GM12873 (cell line): ENCODE measurements around the gene DLST.

Experiments
- CTCF ChIP-seq: IDR thresholded peaks from 2 replicates; pipeline ENCODE4 v1.5.1; 2012; ENCODE audit warnings: low read depth, mild to moderate bottlenecking, moderate library complexity, low read length, control low read depth; ENCODE audit not compliant: insufficient read depth; ENCODE audit errors: missing control alignments

Gene DLST

GRCh38 chr14:74909501-74909900, 27.8 kb downstream of the DLST start:
- no peak for TF ChIP-seq CTCF

GRCh38 chr14:74909911-74910310, 28.2 kb downstream of the DLST start:
- TF ChIP-seq CTCF: no peak

GRCh38 chr14:74910556-74910955, 28.8 kb downstream of the DLST start:
- TF ChIP-seq CTCF: no peak

GRCh38 chr14:74911221-74911620, 29.5 kb downstream of the DLST start:
- no peak for TF ChIP-seq CTCF

- TF ChIP-seq CTCF: no peak
Measured at GRCh38 chr14:74911704-74912103, 30.0 kb downstream of the DLST start.

GRCh38 chr14:74912111-74912510, 30.4 kb downstream of the DLST start:
- TF ChIP-seq CTCF: no peak

- no peak for TF ChIP-seq CTCF
Measured at GRCh38 chr14:74912801-74913200, 31.1 kb downstream of the DLST start.
